HEK293 (cell line): Measurements from ENCODE around the gene S100A4.

ENCODE experiments used
- CTCF ChIA-PET: fragments of 350-600 bp; formaldehyde crosslinking; extraction: SDS; loops from one replicate; lab custom pipeline; 2021; ENCODE audit warnings: antibody characterized with exemption; lab: Yijun Ruan, JAX
- POLR2A ChIA-PET: fragments of 300-600 bp; formaldehyde crosslinking; extraction: SDS; loops from one replicate; lab custom pipeline; 2020; ENCODE audit warnings: antibody characterized with exemption, inconsistent platforms; lab: Yijun Ruan, JAX
- H3K27ac ChIP-seq: fragments of 200-500 bp; sonication (Bioruptor generic); 2 replicates; pipeline ENCODE4 v1.5.1; 2014; ENCODE audit warnings: low read depth, low read length, control low read depth, inconsistent platforms; ENCODE audit errors: extremely low read depth
- H3K36me3 ChIP-seq, 2 experiments: fragments of 200-500 bp in 1 of 2; sonication (Bioruptor generic) in 1 of 2; 1 replicate in 1 of 2; 2 replicates in 1 of 2; pipeline ENCODE4 v1.5.1; 2014 to 2017; ENCODE audit warnings: inconsistent platforms in 2 of 2, low read length in 2 of 2; ENCODE audit not compliant: control insufficient read depth in 2 of 2, insufficient read depth in 1 of 2
- H3K4me1 ChIP-seq: fragments of 200-500 bp; sonication (Bioruptor generic); 2 replicates; pipeline ENCODE4 v1.5.1; 2014; ENCODE audit warnings: mild to moderate bottlenecking, low read length, inconsistent platforms; ENCODE audit not compliant: control insufficient read depth, insufficient read depth
- H3K4me3 ChIP-seq: 2 replicates; pipeline ENCODE4 v1.5.1; 2011; ENCODE audit warnings: low read depth, mild to moderate bottlenecking, control low read depth, low read length, moderate library complexity
- H3K9me3 ChIP-seq: fragments of 200-500 bp; sonication (Bioruptor generic); 2 replicates; pipeline ENCODE4 v1.5.1; 2014; ENCODE audit warnings: low read depth, low read length, inconsistent platforms; ENCODE audit not compliant: control insufficient read depth, insufficient read depth
- BCL11A ChIP-seq: fragments of 450-650 bp; formaldehyde crosslinking; IDR thresholded peaks from 2 replicates; pipeline ENCODE4 v1.5.1; 2016; ENCODE audit warnings: low read depth, missing biosample characterization, missing genetic modification characterization
- CTCF ChIP-seq: fragments of 450-650 bp; formaldehyde crosslinking; IDR thresholded peaks from 2 replicates; pipeline ENCODE4 v1.5.1; 2016; ENCODE audit warnings: missing biosample characterization, missing genetic modification characterization
- INSM2 ChIP-seq: fragments of 450-650 bp; formaldehyde crosslinking; IDR thresholded peaks from 2 replicates; pipeline ENCODE4 v1.5.1; 2016; ENCODE audit warnings: missing biosample characterization, missing genetic modification characterization
- KLF1 ChIP-seq: fragments of 450-650 bp; formaldehyde crosslinking; IDR thresholded peaks from 2 replicates; pipeline ENCODE4 v1.5.1; 2016; ENCODE audit warnings: missing biosample characterization, missing genetic modification characterization
- KLF17 ChIP-seq: fragments of 450-650 bp; formaldehyde crosslinking; IDR thresholded peaks from 2 replicates; pipeline ENCODE4 v1.5.1; 2016; ENCODE audit warnings: missing biosample characterization, missing genetic modification characterization
- KLF8 ChIP-seq: fragments of 450-650 bp; formaldehyde crosslinking; IDR thresholded peaks from 2 replicates; pipeline ENCODE4 v1.5.1; 2016; ENCODE audit warnings: missing biosample characterization, missing genetic modification characterization
- KLF9 ChIP-seq: fragments of 450-650 bp; formaldehyde crosslinking; IDR thresholded peaks from 2 replicates; pipeline ENCODE4 v1.5.1; 2016; ENCODE audit warnings: missing biosample characterization, missing genetic modification characterization, low read depth
- PRDM10 ChIP-seq: fragments of 450-650 bp; formaldehyde crosslinking; IDR thresholded peaks from 2 replicates; pipeline ENCODE4 v1.5.1; 2016; ENCODE audit warnings: missing biosample characterization, missing genetic modification characterization
- SP2 ChIP-seq: fragments of 450-650 bp; formaldehyde crosslinking; IDR thresholded peaks from 2 replicates; pipeline ENCODE4 v1.5.1; 2016; ENCODE audit warnings: missing biosample characterization, missing genetic modification characterization
- SP3 ChIP-seq: fragments of 450-650 bp; formaldehyde crosslinking; IDR thresholded peaks from 2 replicates; pipeline ENCODE4 v1.5.1; 2016; ENCODE audit warnings: missing biosample characterization, missing genetic modification characterization
- TCF7L2 ChIP-seq: IDR thresholded peaks from 2 replicates; pipeline ENCODE4 v1.6.1; 2011; ENCODE audit warnings: low read depth, mild to moderate bottlenecking, inconsistent platforms, low read length, moderate library complexity, borderline replicate concordance
- ZFHX2 ChIP-seq: fragments of 450-650 bp; formaldehyde crosslinking; conservative IDR thresholded peaks from 2 replicates; pipeline ENCODE4 v1.5.1; 2016; ENCODE audit warnings: missing biosample characterization, missing genetic modification characterization
- ZFP37 ChIP-seq: fragments of 450-650 bp; formaldehyde crosslinking; IDR thresholded peaks from 2 replicates; pipeline ENCODE4 v1.5.1; 2016; ENCODE audit warnings: missing biosample characterization, missing genetic modification characterization
- ZNF202 ChIP-seq: fragments of 450-650 bp; formaldehyde crosslinking; IDR thresholded peaks from 2 replicates; pipeline ENCODE4 v1.5.1; 2016; ENCODE audit warnings: missing biosample characterization, missing genetic modification characterization, borderline replicate concordance
- ZNF223 ChIP-seq: fragments of 450-650 bp; formaldehyde crosslinking; IDR thresholded peaks from 2 replicates; pipeline ENCODE4 v1.5.1; 2016; ENCODE audit warnings: missing biosample characterization, missing genetic modification characterization
- ZNF266 ChIP-seq: fragments of 450-650 bp; formaldehyde crosslinking; IDR thresholded peaks from 2 replicates; pipeline ENCODE4 v1.5.1; 2016; ENCODE audit warnings: missing biosample characterization, missing genetic modification characterization, low read depth
- ZNF274 ChIP-seq, 2 experiments: fragments of 200-500 bp in 1 of 2; fragments of 450-650 bp in 1 of 2; sonication (Bioruptor generic) in 1 of 2; formaldehyde crosslinking in 1 of 2; IDR thresholded peaks; 2 replicates each; pipeline versions ENCODE4 v1.5.1 to v1.6.1; 2014 to 2016; ENCODE audit warnings: borderline replicate concordance in 1 of 2, inconsistent platforms in 1 of 2, low read length in 1 of 2, missing biosample characterization in 1 of 2, missing genetic modification characterization in 1 of 2
- ZNF324 ChIP-seq: fragments of 450-650 bp; formaldehyde crosslinking; IDR thresholded peaks from 2 replicates; pipeline ENCODE4 v1.5.1; 2016; ENCODE audit warnings: missing biosample characterization, missing genetic modification characterization
- ZNF366 ChIP-seq: fragments of 450-650 bp; formaldehyde crosslinking; conservative IDR thresholded peaks from 2 replicates; pipeline ENCODE4 v1.5.1; 2016; ENCODE audit warnings: missing biosample characterization, missing genetic modification characterization
- ZNF37A ChIP-seq: fragments of 450-650 bp; IDR thresholded peaks from 2 replicates; pipeline ENCODE4 v1.5.1; 2018; ENCODE audit warnings: missing biosample characterization, missing genetic modification characterization
- ZNF501 ChIP-seq: fragments of 450-650 bp; formaldehyde crosslinking; IDR thresholded peaks from 2 replicates; pipeline ENCODE4 v1.5.1; 2016; ENCODE audit warnings: missing biosample characterization, missing genetic modification characterization
- ZNF585B ChIP-seq: fragments of 450-650 bp; formaldehyde crosslinking; IDR thresholded peaks from 2 replicates; pipeline ENCODE4 v1.5.1; 2016; ENCODE audit warnings: missing biosample characterization, missing genetic modification characterization
- ZNF629 ChIP-seq: fragments of 450-650 bp; formaldehyde crosslinking; IDR thresholded peaks from 2 replicates; pipeline ENCODE4 v1.5.1; 2017; ENCODE audit warnings: missing biosample characterization, missing genetic modification characterization
- ZNF654 ChIP-seq: fragments of 450-650 bp; formaldehyde crosslinking; IDR thresholded peaks from 2 replicates; pipeline ENCODE4 v1.5.1; 2016; ENCODE audit warnings: low read depth, missing biosample characterization, missing genetic modification characterization
- ZNF692 ChIP-seq: fragments of 450-650 bp; formaldehyde crosslinking; IDR thresholded peaks from 2 replicates; pipeline ENCODE4 v1.5.1; 2016; ENCODE audit warnings: missing biosample characterization, missing genetic modification characterization
- ZNF701 ChIP-seq: fragments of 450-650 bp; formaldehyde crosslinking; IDR thresholded peaks from 2 replicates; pipeline ENCODE4 v1.5.1; 2016; ENCODE audit warnings: missing biosample characterization, missing genetic modification characterization
- ZNF791 ChIP-seq: fragments of 450-650 bp; formaldehyde crosslinking; IDR thresholded peaks from 2 replicates; pipeline ENCODE4 v1.5.1; 2016; ENCODE audit warnings: missing biosample characterization, missing genetic modification characterization

S100A4 gene

GRCh38 chr1:153494976-153495535 is 50.5 kb downstream of the S100A4 start:
- Histone ChIP-seq H3K9me3 (no peaks in the 10 kb centered on the region), H3K36me3 (no peaks in the 10 kb centered on the region), H3K4me3 (no peak overlapping the region), H3K27ac (no peak overlapping the region), H3K4me1 (no peaks in the 10 kb centered on the region; the same call in 1 of the 2 replicates)
- POLR2A ChIA-PET, result no interaction called here
- CTCF ChIA-PET, result interaction anchor here (0.5 to 8.5 kb wide), 44 partner anchors 8 to 504 kb away, joined by 3 to 259 read pairs (median 4); partner anchors contain the start of genes CHTOP, PGLYRP3, PGLYRP4 and RAB13
- TF ChIP-seq ZFHX2 (tag by site-specific recombination), result 0 out of 2 replicates have a peak, but pooled peaks have one; percentile 4
- no peak for TF ChIP-seq TCF7L2
- TF ChIP-seq ZNF629 (tag by site-specific recombination), result 0 out of 2 replicates have a peak, but pooled peaks have one; percentile 23
- no peak for TF ChIP-seq BCL11A (tag by site-specific recombination)
- no peak for TF ChIP-seq ZNF274 (IDR thresholded peaks at IDR 0.05; ENCODE audit: low read length)
- TF ChIP-seq ZNF274 (tag by site-specific recombination; IDR thresholded peaks at IDR 0.05; ENCODE audit: borderline replicate concordance), result no peak
- no peak for TF ChIP-seq KLF1 (tag by site-specific recombination)
- no peak for TF ChIP-seq ZNF266
- TF ChIP-seq ZNF223 (tag by site-specific recombination), result no peak
- 0 out of 2 replicates have a peak, but pooled peaks have one; percentile 42 for TF ChIP-seq KLF8 (tag by site-specific recombination)
- peak; percentile 69 for TF ChIP-seq KLF9 (tag by site-specific recombination)
- peak; percentile 97 for TF ChIP-seq ZNF654
- peak; percentile 56 for TF ChIP-seq SP3
- TF ChIP-seq ZNF585B (tag by site-specific recombination), result no peak
- TF ChIP-seq ZNF501, result 0 out of 2 replicates have a peak, but pooled peaks have one; percentile 35
- peak; percentile 98 for TF ChIP-seq PRDM10 (tag by site-specific recombination)
- 0 out of 2 replicates have a peak, but pooled peaks have one; percentile 25 for TF ChIP-seq ZNF791 (tag by site-specific recombination)
- no peak for TF ChIP-seq ZNF37A
- no peak for TF ChIP-seq ZFP37 (tag by site-specific recombination)
- TF ChIP-seq ZNF366 (tag by site-specific recombination), result peak; percentile 96
- TF ChIP-seq ZNF324 (tag by site-specific recombination), result 0 out of 2 replicates have a peak, but pooled peaks have one; percentile 29
- peak; percentile 40; the same call in 1 of the 2 replicates for TF ChIP-seq ZNF692 (tag by site-specific recombination)
- TF ChIP-seq SP2 (tag by site-specific recombination), result no peak
- no peak for TF ChIP-seq ZNF701 (tag by site-specific recombination)
- TF ChIP-seq CTCF (tag by site-specific recombination), result peak; percentile 92
- TF ChIP-seq KLF17 (tag by site-specific recombination), result peak; percentile 47; the same call in 1 of the 2 replicates
- no peak for TF ChIP-seq ZNF202 (tag by site-specific recombination)
- TF ChIP-seq INSM2 (tag by site-specific recombination), result 0 out of 2 replicates have a peak, but pooled peaks have one; percentile 17
